AG04449 (cell line): ENCODE results near the gene LTB4R2.

Experiments used
- CTCF ChIA-PET: fragments of 350-600 bp; formaldehyde crosslinking; extraction: SDS; loops from one replicate; lab custom pipeline; 2021; ENCODE audit warnings: antibody characterized with exemption; lab: Yijun Ruan, JAX
- POLR2A ChIA-PET: fragments of 400-600, 350-600 bp; formaldehyde crosslinking; extraction: SDS; loops from one replicate; lab custom pipeline; 2020; ENCODE audit warnings: antibody characterized with exemption, inconsistent platforms; lab: Yijun Ruan, JAX
- DNase-seq: peaks from one replicate; pipeline ENCODE4 v3.0.0-alpha.2; 2010; ENCODE audit warnings: low read depth, low spot score
- H3K4me3 ChIP-seq: 2 replicates; pipeline ENCODE4 v1.5.1; 2011; ENCODE audit warnings: low read depth, mild to moderate bottlenecking, control low read depth, low read length
- CTCF ChIP-seq: IDR thresholded peaks from one replicate; pipeline ENCODE4 v1.5.1; 2011; ENCODE audit warnings: mild to moderate bottlenecking, moderate library complexity, low read length, control low read depth, inconsistent platforms; ENCODE audit not compliant: insufficient read depth; ENCODE audit errors: missing control alignments

The LTB4R2 gene

GRCh38 chr14:24342889-24343288, 32.9 kb downstream of the LTB4R2 start:
- H3K4me3 ChIP-seq, result no peak overlapping the region
- no peak for DNase-seq
- TF ChIP-seq CTCF, result no peak
- ChIA-PET CTCF (interaction anchor here (0.8 to 27.8 kb wide), 7 partner anchors 7 to 93 kb away, joined by 3 to 1633 read pairs (median 20); partner anchors contain the start of genes ADCY4, CBLN3, KHNYN and SDR39U1), POLR2A (no interaction called here)

DNA sequence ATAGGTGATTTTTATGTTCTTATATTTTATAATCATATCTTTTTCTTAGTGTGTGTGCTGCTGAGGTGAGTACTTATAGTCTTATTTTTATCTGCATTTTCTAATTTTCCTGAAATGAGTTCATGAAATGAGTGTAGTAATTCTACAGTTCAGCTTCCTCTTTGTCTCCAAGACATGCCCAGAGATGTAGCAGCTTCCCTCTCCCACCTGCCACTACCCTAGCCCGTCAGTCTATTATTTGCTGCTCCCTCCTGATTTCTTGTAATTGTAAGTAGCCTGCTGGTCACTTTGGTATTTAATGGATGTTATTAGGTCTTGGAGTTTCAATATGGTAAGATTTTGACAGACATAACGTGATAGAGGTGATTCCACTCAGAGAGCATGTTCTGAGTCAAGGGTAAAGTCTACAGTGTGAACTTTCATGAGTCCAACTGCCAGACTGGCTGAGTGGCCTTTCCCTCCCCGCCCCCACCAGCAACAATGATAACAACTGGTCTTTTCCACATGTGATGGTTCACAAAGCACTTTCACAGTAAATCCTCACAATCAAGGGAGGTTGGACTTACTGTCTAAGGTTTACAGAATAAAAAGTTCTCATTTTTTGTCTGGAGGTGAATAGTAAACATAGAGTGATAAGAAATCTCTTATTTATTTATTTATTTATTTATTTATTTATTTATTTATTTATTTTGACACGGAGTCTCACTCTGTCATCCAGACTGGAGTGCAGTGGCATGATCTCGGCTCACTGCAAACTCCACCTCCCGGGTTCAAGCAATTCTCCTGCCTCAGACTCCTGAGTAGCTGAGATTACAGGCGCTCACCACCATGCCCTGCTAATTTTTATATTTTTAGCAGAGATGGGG, 34.1 kb downstream of the LTB4R2 start:
- ChIA-PET POLR2A (interaction anchor here (1.2 kb wide), 1 partner anchor 86 kb away, joined by 3 read pairs; the partner anchor contains the start of genes CBLN3 and KHNYN), CTCF (interaction anchor here (0.7 to 5.7 kb wide), 7 partner anchors 8 to 97 kb away, joined by 3 to 101 read pairs (median 5); partner anchors contain the start of genes ADCY4, CBLN3 and KHNYN)
- DNase-seq, result no peak
- no peak for TF ChIP-seq CTCF
- H3K4me3 ChIP-seq, result no peak overlapping the region

- DNase-seq, result no peak
- no peak for TF ChIP-seq CTCF
- ChIA-PET CTCF (interaction anchor here (0.8 to 5.7 kb wide), 13 partner anchors 11 to 90 kb away, joined by 3 to 101 read pairs (median 5); partner anchors contain the start of genes ADCY4, CBLN3, CIDEB and KHNYN), POLR2A (no interaction called here)
- H3K4me3 ChIP-seq, result no peak overlapping the region
Observed at GRCh38 chr14:24347134-24347533, 37.2 kb downstream of the LTB4R2 start.

DNA sequence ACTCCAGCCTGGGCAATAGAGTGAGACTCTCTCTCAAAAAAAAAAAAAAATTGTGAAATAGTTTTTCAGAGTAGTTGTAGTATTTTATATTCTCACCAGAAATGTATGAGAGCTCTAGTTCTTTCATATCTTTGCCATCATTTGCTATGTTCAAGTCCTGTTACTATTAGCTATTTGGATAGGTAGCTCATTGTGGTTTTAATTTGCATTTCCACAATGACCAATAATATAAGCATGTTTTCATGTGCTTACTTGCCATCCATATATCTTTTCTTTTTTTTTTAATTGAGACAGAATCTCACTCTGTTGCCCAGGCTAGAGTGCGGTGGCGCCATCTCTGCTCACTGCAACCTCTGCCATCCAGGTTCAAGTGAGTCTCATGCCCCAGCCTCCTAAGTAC, 38.2 kb downstream of the LTB4R2 start:
- H3K4me3 ChIP-seq, result no peak overlapping the region
- ChIA-PET CTCF (interaction anchor here (0.6 to 5.7 kb wide), 14 partner anchors 11 to 90 kb away, joined by 3 to 101 read pairs (median 4); partner anchors contain the start of genes ADCY4, CBLN3, CIDEB and KHNYN), POLR2A (no interaction called here)
- DNase-seq, result no peak
- TF ChIP-seq CTCF, result no peak

GRCh38 chr14:24349742-24350141, 39.8 kb downstream of the LTB4R2 start:
- ChIA-PET POLR2A (no interaction called here), CTCF (interaction anchor here (0.7 to 3.9 kb wide), 5 partner anchors 11 to 86 kb away, joined by 3 to 31 read pairs (median 6); partner anchors contain the start of genes CBLN3 and KHNYN)
- no peak for TF ChIP-seq CTCF
- no peak for DNase-seq
- no peak overlapping the region for H3K4me3 ChIP-seq

DNA sequence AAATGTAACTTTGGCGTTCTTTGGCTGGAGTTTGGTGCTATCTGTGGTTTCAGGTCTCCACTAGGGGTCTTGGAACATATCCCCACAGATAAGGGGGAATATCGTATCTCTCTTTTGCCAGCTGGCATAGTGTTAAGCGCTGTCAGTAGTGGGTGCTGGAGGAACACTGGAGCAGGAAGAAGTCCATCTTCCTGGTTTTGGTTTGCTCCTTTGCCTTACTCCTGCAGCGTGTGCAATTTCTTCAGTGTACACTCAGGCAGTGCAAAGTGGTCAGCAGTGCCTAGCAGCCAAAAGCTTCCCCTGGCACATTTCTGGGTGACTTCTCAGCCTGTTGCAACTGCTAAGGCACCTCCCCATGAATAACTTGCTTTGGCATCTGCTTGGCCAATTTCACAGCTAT, 41.6 kb downstream of the LTB4R2 start:
- no peak for TF ChIP-seq CTCF
- no peak overlapping the region for H3K4me3 ChIP-seq
- no peak for DNase-seq
- ChIA-PET POLR2A (interaction anchor here (1.1 to 1.2 kb wide), 2 partner anchors 15 to 89 kb away, joined by 3 to 4 read pairs; no protein-coding TSS in a partner anchor), CTCF (interaction anchor here (1.0 to 3.9 kb wide), 11 partner anchors 10 to 90 kb away, joined by 3 to 41 read pairs (median 5); partner anchors contain the start of genes ADCY4, CBLN3, KHNYN and NYNRIN)
